ENCODE results near the gene FGGY. TPM values are rescaled to one million over a fixed set of nuclear protein-coding genes. Genes with fewer than 3 reads are reported as not detected.

FGGY gene
- total RNA-seq, 2 donors from 2014 or later = 14.1 to 14.8 TPM

DNA sequence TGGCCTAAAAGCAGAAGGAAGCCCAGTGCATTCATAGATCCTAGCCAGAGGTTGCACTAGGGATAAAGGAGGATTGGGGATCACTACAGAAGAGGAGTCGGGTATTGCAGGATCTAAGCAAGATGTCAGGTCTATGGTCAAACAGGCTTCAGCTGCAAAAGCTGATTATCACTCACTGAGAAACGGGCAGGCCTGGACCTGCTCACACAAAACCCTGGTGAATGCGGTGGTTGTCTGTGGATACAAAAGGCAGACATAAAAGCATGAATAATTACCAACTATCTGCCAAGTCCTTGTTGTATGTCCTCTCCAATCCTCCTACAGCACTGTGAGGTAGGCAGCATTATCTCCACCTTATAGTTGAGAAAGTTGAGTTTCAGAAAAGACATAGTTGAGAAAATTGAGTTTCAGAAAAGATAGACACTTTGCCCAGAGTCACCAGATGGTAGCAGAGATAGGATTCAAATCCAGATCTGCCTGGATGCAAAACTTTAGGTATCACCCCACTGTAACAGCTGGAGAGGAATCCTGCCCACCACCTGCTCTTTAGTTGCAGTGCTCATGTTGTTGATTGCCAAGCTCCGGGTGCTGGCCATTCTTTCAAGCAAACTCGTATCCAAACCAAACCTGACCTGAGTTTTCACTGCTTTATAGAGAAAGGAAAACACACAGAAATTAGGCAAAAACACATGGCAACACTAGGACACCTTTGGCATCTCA, 468.3 kb downstream of the FGGY start:
- Mint-ChIP-seq H3K27ac (no peak overlapping the region), H3K4me3 (no peak overlapping the region), H3K27me3 (ENCODE audit: insufficient read depth) (peaks cover 20% of the 10 kb centered on the region), H3K4me1 (peaks cover 22% of the 10 kb centered on the region), H3K36me3 (ENCODE audit: low read depth) (no peaks in the 10 kb centered on the region), H3K9me3 (no peaks in the 10 kb centered on the region)
- Histone ChIP-seq H3K4me3 (ENCODE audit: low read length) (no peak overlapping the region), H3K9ac (ENCODE audit: extremely low read depth, low read length, poor library complexity, severe bottlenecking) (no peak overlapping the region), H3K27ac (ENCODE audit: low read depth, low read length) (no peak overlapping the region), H3K27me3 (ENCODE audit: control insufficient read depth, insufficient read depth, low read length, poor library complexity, severe bottlenecking) (peaks cover 27% of the 10 kb centered on the region), H3K9me3 (ENCODE audit: control insufficient read depth, low read length) (no peaks in the 10 kb centered on the region), H3K36me3 (ENCODE audit: control insufficient read depth, insufficient read depth, low read length) (no peaks in the 10 kb centered on the region), H3K4me1 (ENCODE audit: control insufficient read depth, insufficient read depth, low read length) (peaks cover 22% of the 10 kb centered on the region)
- TF ChIP-seq CTCF (conservative IDR thresholded peaks at IDR 0.05) = no peak
- no peak for DNase-seq
- WGBS, 2 experiments (ENCODE audit: insufficient coverage in 1 of 2, insufficient read length in 1 of 2) = 87 to 93% methylated on average over 4 to 5 of the region's 5 CpGs

DNA sequence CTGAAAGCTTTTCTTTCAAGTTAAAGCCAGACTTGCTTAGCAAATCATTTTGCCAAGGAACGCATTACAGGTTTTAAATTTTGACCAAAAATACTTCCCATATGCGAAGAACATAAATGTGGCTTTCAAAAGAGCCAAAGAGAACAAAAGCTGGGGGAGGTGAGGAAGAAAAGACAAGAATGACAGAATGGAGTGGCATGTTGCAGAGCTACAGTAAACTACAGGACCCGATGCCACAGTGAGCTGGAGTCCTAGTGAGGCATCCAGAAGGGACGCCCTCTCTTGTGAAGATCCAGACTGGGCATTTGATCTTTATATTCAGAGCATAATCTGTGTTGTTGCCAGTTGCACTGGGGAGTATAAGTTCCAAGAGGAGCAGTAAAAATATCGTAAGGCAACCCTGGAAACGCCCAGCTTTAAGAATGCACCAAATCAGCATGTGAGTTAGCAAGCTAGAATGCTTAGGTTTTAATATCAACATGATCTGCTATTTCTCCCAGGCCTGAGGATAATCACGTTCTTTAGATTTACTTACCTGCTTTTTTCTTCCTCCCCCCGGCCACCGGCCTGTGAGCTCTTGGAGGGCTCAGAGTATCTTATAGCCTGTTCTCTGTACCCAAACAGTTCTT, 469.4 kb downstream of the FGGY start:
- Histone ChIP-seq H3K27me3 (ENCODE audit: control insufficient read depth, insufficient read depth, low read length, poor library complexity, severe bottlenecking) (peaks cover 38% of the 10 kb centered on the region), H3K9me3 (ENCODE audit: control insufficient read depth, low read length) (no peaks in the 10 kb centered on the region), H3K36me3 (ENCODE audit: control insufficient read depth, insufficient read depth, low read length) (no peaks in the 10 kb centered on the region), H3K27ac (ENCODE audit: low read depth, low read length) (no peak overlapping the region), H3K4me1 (ENCODE audit: control insufficient read depth, insufficient read depth, low read length) (peaks cover 22% of the 10 kb centered on the region), H3K9ac (ENCODE audit: extremely low read depth, low read length, poor library complexity, severe bottlenecking) (no peak overlapping the region), H3K4me3 (ENCODE audit: low read length) (no peak overlapping the region)
- H3K36me3 Mint-ChIP-seq (ENCODE audit: low read depth) = no peaks in the 10 kb centered on the region
- no peaks in the 10 kb centered on the region for H3K9me3 Mint-ChIP-seq
- H3K4me3 Mint-ChIP-seq = no peak overlapping the region
- peaks cover 27% of the 10 kb centered on the region for H3K27me3 Mint-ChIP-seq (ENCODE audit: insufficient read depth)
- no peak overlapping the region for H3K27ac Mint-ChIP-seq
- DNase-seq = no peak
- WGBS, 2 experiments (ENCODE audit: insufficient coverage in 1 of 2, insufficient read length in 1 of 2) = 77 to 90% methylated on average over 5 to 9 of the region's 9 CpGs
- no peak for TF ChIP-seq CTCF (conservative IDR thresholded peaks at IDR 0.05)
- H3K4me1 Mint-ChIP-seq = peaks cover 22% of the 10 kb centered on the region

DNA sequence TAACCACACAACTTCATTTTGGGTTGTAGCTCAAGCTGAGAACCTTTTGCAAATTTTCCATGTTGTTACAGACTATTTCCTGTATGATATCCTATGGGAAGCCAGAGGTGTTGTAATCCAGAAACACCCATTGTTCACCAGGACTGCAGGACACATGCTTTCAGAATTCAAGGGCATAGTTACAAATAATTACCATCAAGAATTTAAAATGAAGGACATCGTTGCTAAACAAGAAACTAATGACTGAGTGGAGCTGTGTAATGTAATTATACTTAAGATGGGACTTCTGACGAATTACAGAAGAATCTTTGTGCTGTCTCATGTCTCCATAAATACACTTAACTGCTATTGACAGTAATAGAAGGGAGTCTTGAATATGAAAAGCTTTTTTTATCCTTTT, 470.2 kb downstream of the FGGY start:
- Histone ChIP-seq H3K27ac (ENCODE audit: low read depth, low read length) (no peak overlapping the region), H3K27me3 (ENCODE audit: control insufficient read depth, insufficient read depth, low read length, poor library complexity, severe bottlenecking) (peaks cover 46% of the 10 kb centered on the region), H3K4me1 (ENCODE audit: control insufficient read depth, insufficient read depth, low read length) (peaks cover 22% of the 10 kb centered on the region), H3K9ac (ENCODE audit: extremely low read depth, low read length, poor library complexity, severe bottlenecking) (no peak overlapping the region), H3K36me3 (ENCODE audit: control insufficient read depth, insufficient read depth, low read length) (no peaks in the 10 kb centered on the region), H3K4me3 (ENCODE audit: low read length) (no peak overlapping the region), H3K9me3 (ENCODE audit: control insufficient read depth, low read length) (no peaks in the 10 kb centered on the region)
- no peak overlapping the region for H3K27ac Mint-ChIP-seq
- peaks cover 22% of the 10 kb centered on the region for H3K4me1 Mint-ChIP-seq
- H3K27me3 Mint-ChIP-seq (ENCODE audit: insufficient read depth) = peaks cover 29% of the 10 kb centered on the region
- no peak for DNase-seq
- TF ChIP-seq CTCF (conservative IDR thresholded peaks at IDR 0.05) = no peak
- no peak overlapping the region for H3K4me3 Mint-ChIP-seq
- 64% methylated on average over 2 of the region's 2 CpGs; no CpG with 5 or more reads in 1 of the 2 experiments for WGBS, 2 experiments (ENCODE audit: insufficient coverage in 1 of 2, insufficient read length in 1 of 2)
- no peaks in the 10 kb centered on the region for H3K9me3 Mint-ChIP-seq
- no peaks in the 10 kb centered on the region for H3K36me3 Mint-ChIP-seq (ENCODE audit: low read depth)

Data from endodermal cell (in vitro differentiated cells).